RWPE2 (cell line): ENCODE data around the gene TUBB4A.

Experiments
- ATAC-seq: fragments of 200-7000 bp; cut with Tn5 transposase; 3 replicates; pipeline ENCODE4 v1.9.1; 2021; ENCODE audit warnings: low read depth
- DNase-seq: peaks from one replicate; pipeline ENCODE4 v3.0.0-alpha.2; 2020; ENCODE audit warnings: low spot score
- H3K27ac ChIP-seq: fragments of 450-650 bp; 2 replicates; pipeline ENCODE4 v1.5.1; 2017; ENCODE audit warnings: mild to moderate bottlenecking; ENCODE audit not compliant: poor library complexity, severe bottlenecking
- H3K27me3 ChIP-seq: fragments of 250-450 bp; sonication (Bioruptor Pico); 2 replicates; pipeline ENCODE4 v1.5.1; 2021; ENCODE audit warnings: mild to moderate bottlenecking, moderate library complexity; ENCODE audit not compliant: insufficient read depth, poor library complexity, severe bottlenecking
- H3K36me3 ChIP-seq: fragments of 250-450 bp; sonication (Bioruptor Pico); 2 replicates; pipeline ENCODE4 v1.5.1; 2020; ENCODE audit warnings: low read depth, mild to moderate bottlenecking, moderate library complexity
- H3K4me1 ChIP-seq: fragments of 250-450 bp; sonication (Bioruptor Pico); 2 replicates; pipeline ENCODE4 v1.5.1; 2021; ENCODE audit warnings: mild to moderate bottlenecking, moderate library complexity; ENCODE audit not compliant: insufficient read depth, poor library complexity, severe bottlenecking
- H3K4me3 ChIP-seq: fragments of 250-450 bp; sonication (Bioruptor Pico); 2 replicates; pipeline ENCODE4 v1.5.1; 2021; ENCODE audit warnings: mild to moderate bottlenecking, moderate library complexity; ENCODE audit not compliant: severe bottlenecking
- H3K9me3 ChIP-seq: fragments of 250-450 bp; sonication (Bioruptor Pico); 2 replicates; pipeline ENCODE4 v1.5.1; 2021; ENCODE audit warnings: mild to moderate bottlenecking, moderate library complexity; ENCODE audit not compliant: severe bottlenecking
- CTCF ChIP-seq: fragments of 450-650 bp; IDR thresholded peaks from one replicate; pipeline ENCODE4 v1.5.1; 2017; ENCODE audit warnings: mild to moderate bottlenecking, moderate library complexity; ENCODE audit not compliant: poor library complexity, severe bottlenecking

TUBB4A gene

GRCh38 chr19:6455924-6456323, 46.2 kb downstream of the TUBB4A start:
- TF ChIP-seq CTCF: no peak
- ATAC-seq: no peak
- H3K9me3 ChIP-seq: no peaks in the 10 kb centered on the region
- no peaks in the 10 kb centered on the region for H3K27me3 ChIP-seq
- H3K36me3 ChIP-seq: peaks cover 13% of the 10 kb centered on the region
- H3K4me1 ChIP-seq: no peaks in the 10 kb centered on the region
- no peak for DNase-seq
- no peak overlapping the region for H3K27ac ChIP-seq
- H3K4me3 ChIP-seq: no peak overlapping the region

GRCh38 chr19:6453951-6454565, 48.1 kb downstream of the TUBB4A start:
- Histone ChIP-seq H3K4me3 (no peak overlapping the region), H3K27me3 (no peaks in the 10 kb centered on the region), H3K36me3 (peaks cover 13% of the 10 kb centered on the region), H3K4me1 (no peaks in the 10 kb centered on the region), H3K27ac (no peak overlapping the region), H3K9me3 (no peaks in the 10 kb centered on the region)
- DNase-seq (no peak), ATAC-seq (no peak)
- no peak for TF ChIP-seq CTCF

- ATAC-seq (no peak), DNase-seq (no peak)
- TF ChIP-seq CTCF: no peak
- Histone ChIP-seq H3K27ac (no peak overlapping the region), H3K9me3 (no peaks in the 10 kb centered on the region), H3K4me1 (no peaks in the 10 kb centered on the region), H3K27me3 (no peaks in the 10 kb centered on the region), H3K4me3 (no peak overlapping the region), H3K36me3 (peaks cover 13% of the 10 kb centered on the region)
These were observed 49.2 kb downstream of the TUBB4A start for GRCh38 chr19:6452899-6453298.

GRCh38 chr19:6452223-6452614, 49.9 kb downstream of the TUBB4A start:
- Histone ChIP-seq H3K9me3 (no peaks in the 10 kb centered on the region), H3K27ac (no peak overlapping the region), H3K4me1 (no peaks in the 10 kb centered on the region), H3K4me3 (no peak overlapping the region), H3K36me3 (peaks cover 13% of the 10 kb centered on the region), H3K27me3 (no peaks in the 10 kb centered on the region)
- DNase-seq: no peak
- TF ChIP-seq CTCF: no peak
- ATAC-seq: no peak

GRCh38 chr19:6451583-6452222, 50.4 kb downstream of the TUBB4A start:
- no peak overlapping the region for H3K4me3 ChIP-seq
- no peak for TF ChIP-seq CTCF
- H3K36me3 ChIP-seq: peaks cover 13% of the 10 kb centered on the region
- DNase-seq (no peak), ATAC-seq (no peak)
- H3K9me3 ChIP-seq: no peaks in the 10 kb centered on the region
- H3K4me1 ChIP-seq: no peaks in the 10 kb centered on the region
- no peak overlapping the region for H3K27ac ChIP-seq
- no peaks in the 10 kb centered on the region for H3K27me3 ChIP-seq
